HL-60/S4 (cell line): Measurements from ENCODE around the gene CASKIN2.

ENCODE experiments used
- in situ Hi-C: fragments of 300-500 bp; cut with MboI; formaldehyde crosslinking; loops from 2 replicates; pipeline ENCODE4 v1.14.3; 2022; ENCODE audit warnings: low sequenced_read_pairs

CASKIN2 gene, protein sequence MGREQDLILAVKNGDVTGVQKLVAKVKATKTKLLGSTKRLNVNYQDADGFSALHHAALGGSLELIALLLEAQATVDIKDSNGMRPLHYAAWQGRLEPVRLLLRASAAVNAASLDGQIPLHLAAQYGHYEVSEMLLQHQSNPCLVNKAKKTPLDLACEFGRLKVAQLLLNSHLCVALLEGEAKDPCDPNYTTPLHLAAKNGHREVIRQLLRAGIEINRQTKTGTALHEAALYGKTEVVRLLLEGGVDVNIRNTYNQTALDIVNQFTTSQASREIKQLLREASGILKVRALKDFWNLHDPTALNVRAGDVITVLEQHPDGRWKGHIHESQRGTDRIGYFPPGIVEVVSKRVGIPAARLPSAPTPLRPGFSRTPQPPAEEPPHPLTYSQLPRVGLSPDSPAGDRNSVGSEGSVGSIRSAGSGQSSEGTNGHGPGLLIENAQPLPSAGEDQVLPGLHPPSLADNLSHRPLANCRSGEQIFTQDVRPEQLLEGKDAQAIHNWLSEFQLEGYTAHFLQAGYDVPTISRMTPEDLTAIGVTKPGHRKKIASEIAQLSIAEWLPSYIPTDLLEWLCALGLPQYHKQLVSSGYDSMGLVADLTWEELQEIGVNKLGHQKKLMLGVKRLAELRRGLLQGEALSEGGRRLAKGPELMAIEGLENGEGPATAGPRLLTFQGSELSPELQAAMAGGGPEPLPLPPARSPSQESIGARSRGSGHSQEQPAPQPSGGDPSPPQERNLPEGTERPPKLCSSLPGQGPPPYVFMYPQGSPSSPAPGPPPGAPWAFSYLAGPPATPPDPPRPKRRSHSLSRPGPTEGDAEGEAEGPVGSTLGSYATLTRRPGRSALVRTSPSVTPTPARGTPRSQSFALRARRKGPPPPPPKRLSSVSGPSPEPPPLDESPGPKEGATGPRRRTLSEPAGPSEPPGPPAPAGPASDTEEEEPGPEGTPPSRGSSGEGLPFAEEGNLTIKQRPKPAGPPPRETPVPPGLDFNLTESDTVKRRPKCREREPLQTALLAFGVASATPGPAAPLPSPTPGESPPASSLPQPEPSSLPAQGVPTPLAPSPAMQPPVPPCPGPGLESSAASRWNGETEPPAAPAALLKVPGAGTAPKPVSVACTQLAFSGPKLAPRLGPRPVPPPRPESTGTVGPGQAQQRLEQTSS (N-terminal part only)

DNA sequence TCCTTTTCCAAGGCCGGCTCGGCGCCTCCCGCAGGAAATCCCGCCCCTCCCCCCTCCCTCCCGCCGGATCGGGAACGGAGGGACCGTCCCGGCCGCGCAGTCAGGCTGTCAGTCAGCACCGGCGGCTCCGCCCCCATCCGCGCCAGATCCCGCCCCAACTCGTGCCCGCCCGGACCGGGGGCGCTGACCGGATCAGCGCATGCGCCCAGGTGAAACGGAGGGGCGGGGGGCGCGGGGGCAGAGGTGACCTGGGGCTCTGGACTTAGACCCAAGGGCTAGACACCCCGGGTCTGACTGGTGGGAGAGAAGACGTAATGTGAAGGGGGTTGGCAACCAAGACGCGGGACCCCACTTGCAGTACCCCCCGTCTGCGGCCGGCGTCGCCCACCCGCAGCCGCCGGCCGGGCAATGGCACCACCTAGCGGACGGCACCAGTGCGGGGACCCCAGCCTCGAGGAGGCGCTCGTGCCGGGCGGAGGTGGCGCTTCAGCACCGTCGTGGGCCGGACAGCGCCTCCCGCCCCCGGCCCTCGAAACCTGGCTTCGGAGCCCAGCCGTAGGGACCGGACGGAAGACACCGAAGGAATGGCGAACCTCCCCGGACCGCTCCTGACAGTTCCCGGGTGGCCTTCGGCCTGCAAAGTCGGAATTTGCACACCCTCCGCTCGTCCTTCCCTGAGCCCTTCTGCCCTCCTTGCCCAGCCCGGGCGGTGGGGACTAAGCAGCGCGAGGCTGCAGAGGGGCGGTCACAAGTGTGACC lies at the start of gene CASKIN2:
Gene CASKIN2 (minus strand): TSS at position 42 of the 759 bp plus-strand sequence. CDS start 1,733 bp downstream, outside the sequence.
- in situ Hi-C loops, result loop anchor here (10.0 kb wide), 1 partner anchor 211 kb away; no protein-coding TSS in a partner anchor

DNA sequence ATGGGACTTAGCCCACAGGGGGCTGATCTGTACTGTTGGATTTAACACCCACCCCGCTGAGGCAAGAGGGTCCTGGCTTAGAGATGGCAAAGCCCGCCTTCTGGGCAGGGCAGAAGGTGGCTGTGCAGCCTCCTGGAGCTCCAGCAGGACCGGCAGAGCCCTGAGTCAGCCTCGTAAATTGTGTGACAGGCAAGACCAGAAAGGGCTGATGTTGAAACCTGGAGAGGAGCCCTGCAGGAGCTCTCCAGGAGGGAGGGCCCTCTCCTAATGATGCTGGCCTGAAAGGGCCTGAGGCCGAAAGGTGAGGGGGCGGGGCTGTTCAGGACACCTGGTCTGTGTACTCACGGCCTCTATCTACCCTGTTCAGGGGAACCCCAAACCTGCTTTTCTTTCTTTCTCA lies 49.7 kb upstream of the CASKIN2 start:
- in situ Hi-C loops, result no loop called here

DNA sequence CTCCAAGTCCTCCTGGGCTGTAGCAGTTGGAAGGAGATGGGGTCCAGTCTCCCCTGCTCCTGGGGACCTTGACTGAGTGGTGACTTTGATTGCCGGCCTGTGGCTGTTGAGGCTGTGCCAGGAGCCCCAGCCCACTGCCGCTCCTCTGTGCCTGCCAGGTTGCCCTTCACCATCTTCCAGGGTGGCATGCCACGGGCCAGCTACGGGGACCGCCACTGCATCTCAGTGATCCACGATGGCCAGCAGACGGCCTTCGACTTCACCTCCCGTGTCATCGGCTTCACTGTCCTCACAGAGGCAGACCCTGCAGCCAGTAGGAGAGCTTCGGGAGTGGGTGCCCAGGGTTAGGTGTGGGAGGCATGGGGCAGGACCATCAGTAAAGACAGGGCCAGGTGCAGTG lies 48.9 kb upstream of the CASKIN2 start:
- in situ Hi-C loops, result no loop called here

DNA sequence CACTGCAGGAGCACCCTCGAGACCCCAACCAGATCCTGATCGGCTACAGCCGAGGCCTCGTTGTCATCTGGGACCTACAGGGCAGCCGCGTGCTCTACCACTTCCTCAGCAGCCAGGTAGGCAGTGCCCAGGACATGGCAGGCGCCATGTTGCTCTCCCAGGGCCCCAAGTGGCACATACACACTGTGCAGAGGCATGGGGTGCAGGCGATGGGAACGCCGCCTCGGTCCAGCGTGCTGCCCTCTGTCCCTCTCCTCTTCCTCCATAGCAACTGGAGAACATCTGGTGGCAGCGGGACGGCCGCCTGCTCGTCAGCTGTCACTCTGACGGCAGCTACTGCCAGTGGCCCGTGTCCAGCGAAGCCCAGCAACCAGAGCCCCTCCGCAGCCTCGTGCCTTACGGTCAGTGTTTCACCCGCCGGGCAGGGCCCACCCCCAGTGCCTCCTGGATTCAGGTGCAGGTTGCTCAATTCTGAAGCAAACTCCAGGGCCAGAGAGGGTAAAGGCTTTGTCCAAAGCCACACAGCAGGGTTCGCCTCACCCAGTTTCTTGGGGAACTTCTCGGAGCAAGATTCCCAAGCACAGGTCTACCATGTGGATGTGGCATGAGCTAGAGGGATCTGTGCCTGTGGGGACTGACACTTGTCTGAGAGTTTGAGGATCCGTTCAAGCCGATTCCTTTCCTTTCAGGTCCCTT lies 47.9 kb upstream of the CASKIN2 start:
- in situ Hi-C loops, result no loop called here

DNA sequence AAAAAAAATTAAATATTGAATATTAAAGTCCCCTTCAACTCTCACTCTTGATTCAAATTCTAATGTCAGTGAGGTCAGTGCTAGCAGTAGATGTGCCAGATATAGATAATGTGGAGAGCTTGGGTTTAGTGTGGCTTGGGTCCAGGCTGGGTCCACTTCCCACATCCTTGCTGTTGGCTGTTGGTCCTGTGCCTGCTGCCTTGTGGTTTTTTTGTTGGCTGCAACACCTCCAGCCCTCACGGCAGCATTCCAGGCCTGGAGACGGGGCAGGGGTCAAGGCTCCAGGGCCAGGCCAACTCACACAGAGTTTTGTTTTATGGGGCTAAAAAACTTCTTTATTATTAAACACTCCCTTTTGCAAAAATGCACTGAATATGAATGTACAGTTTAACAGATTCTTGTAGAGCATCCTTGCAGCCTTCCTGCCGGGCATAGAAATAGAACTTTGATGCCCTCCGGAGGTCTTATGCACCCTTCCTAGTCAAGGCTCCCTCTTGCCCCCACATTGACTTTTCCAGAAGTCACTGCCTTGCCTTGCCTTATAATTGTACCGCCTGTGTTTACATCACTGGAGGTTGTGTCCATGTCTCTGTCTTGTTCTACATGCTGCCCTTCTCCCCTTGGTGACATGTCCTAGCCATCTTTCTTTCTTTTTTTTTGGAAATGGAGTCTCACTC lies 46.7 kb upstream of the CASKIN2 start:
- in situ Hi-C loops, result no loop called here

DNA sequence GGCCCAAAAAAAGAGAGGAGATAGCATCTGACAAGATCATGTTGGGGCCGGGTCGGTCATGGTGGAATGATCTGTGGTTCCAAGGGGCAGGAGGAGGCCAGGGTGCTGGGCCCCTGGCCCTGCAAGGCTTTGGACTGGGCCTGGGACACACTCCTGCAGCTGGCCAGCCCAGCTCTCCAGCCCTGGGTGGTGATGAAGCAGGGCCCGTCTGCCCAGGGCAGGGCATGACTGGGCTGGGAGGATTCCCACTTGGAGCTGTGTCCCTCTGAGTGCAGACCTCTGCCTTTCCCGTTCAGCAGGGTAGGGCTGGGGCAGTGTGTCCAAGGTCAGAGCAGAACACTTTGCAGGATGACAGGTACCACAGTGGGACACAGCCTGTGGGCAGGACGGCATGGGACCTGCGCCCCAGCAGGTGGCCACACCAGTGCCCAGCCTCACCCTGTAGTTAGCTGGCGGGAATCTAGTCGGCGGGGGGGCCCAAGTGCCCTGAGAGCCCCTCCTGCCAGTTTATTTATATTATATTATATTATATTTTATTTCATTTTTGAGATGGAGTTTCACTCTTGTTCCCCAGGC lies 44.7 kb upstream of the CASKIN2 start:
- in situ Hi-C loops, result no loop called here

DNA sequence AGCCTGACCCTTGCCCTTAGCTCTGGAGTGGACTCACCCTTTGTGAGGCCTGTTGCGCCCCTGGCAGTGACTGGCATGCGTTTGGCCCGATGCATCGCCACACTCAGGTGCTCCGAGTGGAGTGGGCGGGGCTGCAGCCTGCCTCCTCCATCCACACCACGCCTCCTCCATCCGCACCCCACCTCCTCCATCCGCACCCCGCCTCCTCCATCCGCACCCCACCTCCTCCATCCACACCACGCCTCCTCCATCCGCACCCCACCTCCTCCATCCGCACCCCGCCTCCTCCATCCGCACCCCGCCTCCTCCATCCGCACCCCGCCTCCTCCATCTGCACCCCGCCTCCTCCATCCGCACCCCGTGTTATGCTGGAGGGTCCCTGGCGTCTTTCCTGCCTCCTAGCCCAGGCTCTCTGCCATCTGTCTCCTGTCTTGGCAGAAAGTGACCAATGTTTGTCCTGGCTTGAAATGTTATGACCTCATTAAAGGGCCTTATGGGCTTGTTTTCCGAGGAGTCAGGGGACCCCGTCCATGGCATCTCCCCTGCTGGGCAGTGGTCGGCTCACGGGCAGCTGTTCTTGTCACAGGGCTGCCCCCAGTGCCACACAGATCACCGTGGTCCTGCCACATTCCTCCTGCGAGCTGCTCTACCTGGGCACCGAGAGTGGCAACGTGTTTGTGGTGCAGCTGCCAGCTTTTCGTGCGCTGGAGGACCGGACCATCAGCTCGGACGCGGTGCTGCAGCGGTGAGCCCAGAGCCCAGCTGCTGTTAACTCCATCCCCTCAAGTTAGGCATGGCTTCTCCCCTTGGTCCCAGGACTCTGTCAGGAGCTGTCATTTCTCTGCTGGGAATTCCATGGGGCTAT lies 43.6 kb upstream of the CASKIN2 start:
- in situ Hi-C loops, result no loop called here

DNA sequence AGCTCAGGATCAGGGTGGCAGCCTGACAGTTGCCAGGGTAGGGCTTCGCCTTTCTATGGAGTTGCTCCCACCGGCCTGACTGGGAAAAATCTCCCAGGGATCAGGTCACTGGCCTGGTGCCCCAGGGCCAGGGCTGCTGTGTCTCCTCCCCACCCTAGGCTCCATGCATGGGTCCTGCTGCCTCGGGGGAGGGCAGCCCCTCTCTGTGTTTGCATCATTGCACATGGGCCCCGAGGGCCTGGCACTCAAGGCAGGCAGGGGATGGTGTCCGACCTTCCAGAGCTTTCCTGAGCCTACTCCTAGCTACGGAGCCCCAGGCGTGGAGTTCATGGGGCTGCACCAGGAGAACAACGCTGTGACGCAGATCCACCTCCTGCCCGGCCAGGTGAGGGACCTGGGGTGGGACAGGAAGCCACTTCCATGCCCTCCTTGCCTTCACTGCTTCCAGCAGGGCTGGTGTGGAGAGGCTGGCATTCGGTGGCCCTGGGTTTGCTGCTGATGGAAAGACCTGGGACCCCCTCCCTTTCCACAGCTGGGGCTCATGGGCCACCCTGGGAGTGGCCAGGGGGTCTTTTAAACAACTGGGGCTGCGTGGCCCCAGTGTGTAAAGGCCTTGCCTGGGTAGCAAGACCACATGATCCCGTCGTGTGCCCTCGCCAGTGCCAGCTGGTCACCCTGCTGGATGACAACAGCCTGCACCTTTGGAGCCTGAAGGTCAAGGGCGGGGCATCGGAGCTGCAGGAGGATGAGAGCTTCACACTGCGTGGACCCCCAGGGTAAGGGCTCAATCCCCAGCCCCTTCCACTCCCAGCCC lies 42.7 kb upstream of the CASKIN2 start:
- in situ Hi-C loops, result no loop called here

DNA sequence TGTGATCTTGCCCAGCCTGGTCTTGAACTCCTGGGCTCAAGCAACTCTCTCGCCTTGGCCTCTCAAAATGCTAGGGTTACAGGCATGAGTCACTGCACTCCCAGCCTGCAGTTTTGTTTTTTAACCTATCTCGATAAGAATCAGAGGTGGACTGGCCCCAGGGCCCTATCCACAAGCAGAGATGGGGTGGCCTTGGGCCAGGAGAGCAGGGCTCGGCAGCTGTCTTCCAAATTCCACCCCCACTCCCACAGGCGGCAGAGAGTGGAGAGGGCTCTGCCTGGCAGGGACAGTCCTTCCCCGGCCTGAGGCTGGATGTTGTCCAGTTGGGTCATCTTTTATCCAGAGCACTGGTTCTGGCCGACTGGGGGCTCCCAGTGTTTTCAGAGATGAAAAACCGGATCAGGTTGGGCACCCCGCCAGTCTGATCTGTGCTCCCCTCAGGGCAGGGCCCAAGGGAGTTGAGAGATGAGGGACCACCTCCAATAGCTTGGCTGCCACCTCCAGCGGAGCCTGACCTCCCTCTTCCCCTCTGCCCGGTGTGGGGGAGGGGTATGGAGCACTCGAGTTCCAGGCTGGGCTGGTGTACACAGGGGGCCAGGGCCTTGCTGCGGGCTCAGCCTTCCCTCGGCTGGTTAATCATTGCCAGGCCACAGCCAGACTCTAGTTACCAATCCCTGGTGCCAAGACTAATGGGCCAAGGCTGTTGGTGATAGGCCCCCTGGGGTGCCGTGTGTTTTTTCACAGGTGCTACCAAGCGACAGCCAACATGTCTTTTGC lies 41.9 kb upstream of the CASKIN2 start:
- in situ Hi-C loops, result no loop called here

DNA sequence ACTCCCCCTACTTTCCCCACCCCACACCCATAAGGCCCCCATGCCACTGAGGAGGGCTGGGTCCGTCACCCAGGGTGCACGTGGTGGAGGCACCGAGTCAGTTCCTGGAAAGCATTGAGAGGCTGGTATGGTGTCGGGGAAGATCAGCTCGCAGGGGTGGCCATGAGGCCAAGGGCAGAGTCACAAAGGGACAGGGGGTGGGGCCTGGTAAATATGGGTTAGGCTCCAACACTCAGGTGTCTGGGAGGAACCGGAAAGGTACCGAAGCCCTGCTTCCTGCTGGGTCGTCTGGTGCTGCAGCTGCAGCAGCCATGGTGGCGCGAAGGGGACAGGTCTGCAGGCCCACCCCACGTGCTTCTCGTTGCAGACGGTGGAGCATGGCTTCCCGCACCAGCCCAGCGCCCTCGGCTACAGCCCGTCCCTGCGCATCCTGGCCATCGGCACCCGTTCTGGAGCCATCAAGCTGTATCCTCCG lies 40.4 kb upstream of the CASKIN2 start:
- in situ Hi-C loops, result no loop called here

DNA sequence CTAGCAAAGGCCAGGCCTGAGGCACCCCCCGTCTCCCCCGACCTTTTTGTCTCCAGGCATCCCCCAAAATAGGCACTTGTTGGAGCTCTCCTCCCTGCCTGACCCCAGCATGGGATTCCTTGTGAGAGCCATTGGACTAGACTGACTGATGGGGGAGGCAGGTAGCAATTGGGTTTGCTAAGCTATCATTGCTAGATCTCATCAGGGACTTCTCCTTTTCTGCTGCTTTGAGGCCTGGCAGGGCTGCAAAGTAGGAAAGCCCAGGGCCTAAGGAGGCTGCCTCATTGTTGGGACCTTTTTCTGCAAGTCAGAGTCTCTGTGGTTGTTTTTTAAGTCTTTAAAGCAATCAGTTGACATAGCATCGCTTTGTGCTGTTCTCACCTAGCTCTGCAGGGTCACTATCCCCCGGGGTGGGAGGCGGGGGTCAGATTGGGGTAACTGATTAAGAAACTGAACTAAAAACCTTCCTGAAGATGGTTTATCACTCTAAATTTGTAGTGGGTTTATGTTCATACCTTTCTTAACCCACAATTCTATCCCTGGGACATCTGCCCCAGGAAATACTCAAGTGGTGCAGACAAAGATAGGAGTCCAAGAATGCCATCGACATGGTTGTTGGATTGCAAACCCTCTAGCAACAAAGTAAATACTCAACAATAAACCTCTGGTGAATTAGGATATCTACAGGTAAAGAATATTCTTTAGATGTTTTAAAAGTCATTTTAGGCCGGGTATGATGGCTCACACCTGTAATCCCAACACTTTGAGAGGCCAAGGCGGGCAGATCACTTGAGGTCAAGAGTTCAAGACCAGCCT lies 38.2 kb upstream of the CASKIN2 start:
- in situ Hi-C loops, result no loop called here

DNA sequence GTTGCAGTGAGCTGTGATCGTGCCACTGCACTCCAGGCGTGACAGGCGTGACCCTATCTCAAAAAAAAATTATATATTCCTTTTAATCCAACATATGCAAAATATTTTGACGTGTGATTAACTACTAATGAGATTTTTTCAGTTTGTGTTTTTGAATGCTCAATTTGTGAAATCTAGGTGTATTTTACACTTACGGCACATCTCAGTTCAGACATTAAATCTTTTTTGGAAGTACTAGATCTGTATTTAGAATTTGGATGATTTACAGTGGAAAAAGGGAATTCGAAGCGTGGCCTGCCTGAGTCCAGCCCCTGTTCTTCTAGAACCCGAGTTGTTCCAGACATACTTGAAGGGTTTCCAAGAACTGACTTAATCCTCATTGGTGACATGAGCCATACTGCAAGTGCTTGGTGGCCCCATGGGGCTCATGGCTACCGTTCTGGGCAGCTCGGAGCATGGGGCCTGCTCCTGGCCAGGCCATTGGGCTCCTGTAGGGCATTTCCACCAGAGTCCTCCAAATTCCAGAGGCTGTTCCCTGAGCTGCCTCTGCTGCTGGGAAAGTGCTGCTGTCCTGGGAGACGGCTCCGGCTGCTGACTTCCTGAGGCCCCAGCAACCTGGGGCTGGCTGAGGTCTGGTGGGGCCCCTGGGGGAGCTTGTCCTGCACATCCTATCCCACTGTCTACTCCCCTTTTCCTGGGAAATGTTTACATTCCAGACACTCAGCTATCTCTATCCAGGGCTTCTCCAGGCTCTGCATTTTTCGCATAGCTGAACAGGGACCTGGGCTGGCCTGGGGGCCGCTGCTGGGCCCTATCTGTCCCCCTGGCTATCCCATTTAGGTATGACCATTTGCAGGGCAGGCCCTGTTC lies 37.3 kb upstream of the CASKIN2 start:
- in situ Hi-C loops, result no loop called here

DNA sequence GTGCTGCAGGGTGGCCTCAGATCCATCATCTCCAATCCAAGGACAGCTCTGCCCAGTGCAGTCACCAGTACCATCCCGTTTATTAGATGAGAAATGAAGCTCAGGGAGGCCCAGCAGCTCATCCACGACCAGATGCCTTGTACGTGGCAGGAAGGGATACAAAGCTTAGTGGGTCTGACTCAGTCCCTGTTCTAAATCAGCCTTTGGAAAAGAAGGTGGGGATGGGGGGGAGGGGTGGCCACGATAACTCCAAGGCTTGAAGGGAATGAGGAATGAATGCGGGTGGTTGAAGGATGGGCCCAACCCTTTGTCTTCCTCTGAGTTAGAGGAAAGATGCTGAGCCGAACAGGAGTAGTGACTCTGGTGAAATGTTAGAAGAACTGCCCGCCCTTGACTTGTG lies 35.9 kb upstream of the CASKIN2 start:
- in situ Hi-C loops, result no loop called here

DNA sequence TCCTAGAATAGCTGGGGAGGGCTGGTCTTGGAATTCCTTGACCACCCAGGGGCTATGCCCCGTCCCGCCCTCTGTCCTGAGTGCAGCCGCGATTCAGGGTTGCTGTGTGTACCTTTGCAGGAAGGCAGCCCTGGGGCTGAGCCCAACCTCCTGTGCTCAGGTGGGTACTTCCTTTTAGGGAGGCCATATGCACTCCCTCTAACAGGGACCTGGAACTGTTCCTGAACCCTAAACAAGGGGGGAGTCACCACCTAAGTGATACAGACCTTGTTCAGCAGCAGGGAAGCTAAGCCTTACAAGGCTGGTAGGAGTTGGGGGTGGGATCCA lies 34.8 kb upstream of the CASKIN2 start:
- in situ Hi-C loops, result no loop called here
